Stomach smooth muscle (tissue), 2 donors: Measurements from ENCODE around the gene ZMYM2.

Source experiments
- H3K27ac ChIP-seq: one replicate; pipeline ENCODE4 v1.7.0; 2013; ENCODE audit warnings: mild to moderate bottlenecking, low read length, inconsistent platforms
- H3K27me3 ChIP-seq, 2 donors: one replicate each; pipeline ENCODE4 v1.7.0; 2013; ENCODE audit warnings: low read length in 2 of 2; ENCODE audit not compliant: insufficient read depth in 2 of 2, control insufficient read depth in 1 of 2
- H3K36me3 ChIP-seq, 2 donors: one replicate each; pipeline ENCODE4 v1.7.0; 2013; ENCODE audit warnings: low read length in 2 of 2; ENCODE audit not compliant: control insufficient read depth in 2 of 2, insufficient read depth in 2 of 2
- H3K4me1 ChIP-seq: one replicate; pipeline ENCODE4 v1.7.0; 2013; ENCODE audit warnings: low read length; ENCODE audit not compliant: control insufficient read depth, insufficient read depth
- H3K4me3 ChIP-seq, 2 donors: one replicate each; pipeline ENCODE4 v1.7.0; 2013; ENCODE audit warnings: low read length in 2 of 2
- H3K9ac ChIP-seq, 2 donors: one replicate each; pipeline ENCODE4 v1.7.0; 2013; ENCODE audit warnings: low read length in 2 of 2, mild to moderate bottlenecking in 1 of 2
- H3K9me3 ChIP-seq, 2 donors: one replicate each; pipeline ENCODE4 v1.7.0; 2013; ENCODE audit warnings: low read length in 2 of 2; ENCODE audit not compliant: control insufficient read depth in 2 of 2
- donor health status: healthy.
- donor health status: Pancreatic carcinoma.

ZMYM2 gene

GRCh38 chr13:20134732-20135131 lies 176.2 kb downstream of the ZMYM2 start:
- H3K4me1 ChIP-seq: peaks cover 5% of the 10 kb centered on the region
- peaks cover 23 to 41% of the 10 kb centered on the region in 2 donors for H3K27me3 ChIP-seq
- no peak overlapping the region for H3K4me3 ChIP-seq
- no peak overlapping the region for H3K9ac ChIP-seq
- no peaks in the 10 kb centered on the region for H3K36me3 ChIP-seq
- no peak overlapping the region for H3K27ac ChIP-seq
- no peaks in the 10 kb centered on the region for H3K9me3 ChIP-seq

- Histone ChIP-seq H3K9ac (no peak overlapping the region), H3K4me1 (peaks cover 8% of the 10 kb centered on the region), H3K9me3 (no peaks in the 10 kb centered on the region), H3K4me3 (peak overlapping the region in 1 of 2 donors; percentile 25), H3K36me3 (no peaks in the 10 kb centered on the region), H3K27me3 (peaks cover 40 to 56% of the 10 kb centered on the region in 2 donors), H3K27ac (no peak overlapping the region)
Observed at GRCh38 chr13:20136781-20137703, 178.5 kb downstream of the ZMYM2 start.

- H3K4me3 ChIP-seq: no peak overlapping the region
- no peak overlapping the region for H3K9ac ChIP-seq
- no peak overlapping the region for H3K27ac ChIP-seq
- H3K4me1 ChIP-seq: peaks cover 11% of the 10 kb centered on the region
- no peaks in the 10 kb centered on the region for H3K36me3 ChIP-seq
- H3K27me3 ChIP-seq: peaks cover 45 to 63% of the 10 kb centered on the region in 2 donors
- H3K9me3 ChIP-seq: no peaks in the 10 kb centered on the region
Observed at GRCh38 chr13:20137875-20138274, 179.3 kb downstream of the ZMYM2 start.

- peaks cover 11% of the 10 kb centered on the region for H3K4me1 ChIP-seq
- H3K9ac ChIP-seq: no peak overlapping the region
- peaks cover 50 to 67% of the 10 kb centered on the region in 2 donors for H3K27me3 ChIP-seq
- H3K4me3 ChIP-seq: no peak overlapping the region
- no peaks in the 10 kb centered on the region for H3K9me3 ChIP-seq
- no peak overlapping the region for H3K27ac ChIP-seq
- no peaks in the 10 kb centered on the region for H3K36me3 ChIP-seq
Observed at GRCh38 chr13:20140487-20140886, 182.0 kb downstream of the ZMYM2 start.
